Stimulated activated CD4-positive, alpha-beta T cell treated with anti-CD3 and anti-CD28 coated beads, Interleukin-15, amount 100 ng/mL, for 24 hours (primary cell): ENCODE results near the gene ZMYND8.
A peak's percentile ranks its signal among the peaks of the same experiment; 100 is the strongest.
"Not testable (repeated sequence)": the region's sequence is repeated elsewhere in the genome, so short reads cannot be mapped to it uniquely, and the experiment has no call there.

Experiments used
- DNase-seq: peaks from one replicate; pipeline ENCODE4 v3.0.0-alpha.2; 2020

Gene ZMYND8

DNA sequence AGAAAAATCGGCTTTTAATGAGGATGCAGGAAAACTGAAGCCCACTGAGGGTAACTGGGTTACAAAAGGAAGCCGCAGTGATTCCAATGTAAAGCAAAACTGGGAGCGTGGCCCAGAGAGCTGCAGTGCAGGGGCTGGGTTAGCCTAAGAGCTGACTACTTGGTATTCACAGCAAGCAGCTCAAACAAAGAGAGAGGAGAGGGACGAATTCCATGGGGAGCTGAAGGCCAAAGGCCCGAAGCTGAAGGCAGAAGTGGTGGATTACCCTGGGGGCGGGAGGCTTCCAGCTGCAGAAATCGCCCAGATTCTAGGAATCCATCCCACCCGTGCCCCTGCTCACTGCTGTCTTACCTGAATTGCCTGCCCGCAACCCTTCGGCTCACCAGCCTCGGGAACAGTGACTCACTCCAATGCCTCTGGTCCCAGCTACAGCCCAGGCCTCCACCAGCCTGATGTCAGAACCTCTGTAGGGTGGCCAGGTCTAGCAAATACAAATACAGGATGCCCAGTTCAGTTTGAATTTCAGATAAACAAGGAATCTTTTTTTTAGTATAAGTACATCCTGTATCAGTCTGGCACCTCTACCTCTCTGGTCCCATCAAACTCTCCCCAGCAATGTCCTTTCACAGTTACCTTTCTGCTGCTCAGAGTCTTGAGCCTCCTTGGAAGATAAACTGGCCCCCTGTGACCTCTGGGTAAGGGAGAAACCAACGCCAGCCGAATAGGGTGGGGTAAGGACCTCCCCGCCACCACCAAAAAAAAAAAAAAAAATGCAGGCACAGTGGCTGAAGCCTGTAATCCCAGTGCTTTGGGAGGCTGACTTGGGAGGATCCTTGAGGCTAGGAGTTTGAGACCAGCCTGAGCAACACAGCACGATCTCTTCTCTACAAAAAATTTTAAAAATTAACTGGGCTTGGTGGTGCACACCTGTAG lies 14.6 kb upstream of the ZMYND8 start:
- DNase-seq = no peak

DNA sequence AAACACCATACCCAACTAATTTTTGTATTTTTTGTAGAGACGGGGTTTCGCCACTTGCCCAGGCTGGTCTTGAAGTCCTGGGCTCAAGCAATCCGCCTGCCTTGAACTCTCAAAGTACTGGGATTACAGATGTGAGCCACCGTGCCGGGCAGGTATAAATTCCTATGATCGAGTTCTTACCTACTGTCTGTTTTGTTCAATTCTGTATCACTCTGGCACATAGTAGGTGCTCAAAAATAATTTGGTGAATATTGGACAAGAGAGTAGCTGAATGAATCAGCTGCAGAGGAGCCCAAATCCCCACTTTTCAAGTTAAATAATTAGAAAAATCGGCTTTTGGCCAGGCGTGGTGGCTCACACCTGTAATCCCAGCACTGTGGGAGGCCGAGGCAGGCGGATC lies 13.7 kb upstream of the ZMYND8 start:
- no peak for DNase-seq

DNA sequence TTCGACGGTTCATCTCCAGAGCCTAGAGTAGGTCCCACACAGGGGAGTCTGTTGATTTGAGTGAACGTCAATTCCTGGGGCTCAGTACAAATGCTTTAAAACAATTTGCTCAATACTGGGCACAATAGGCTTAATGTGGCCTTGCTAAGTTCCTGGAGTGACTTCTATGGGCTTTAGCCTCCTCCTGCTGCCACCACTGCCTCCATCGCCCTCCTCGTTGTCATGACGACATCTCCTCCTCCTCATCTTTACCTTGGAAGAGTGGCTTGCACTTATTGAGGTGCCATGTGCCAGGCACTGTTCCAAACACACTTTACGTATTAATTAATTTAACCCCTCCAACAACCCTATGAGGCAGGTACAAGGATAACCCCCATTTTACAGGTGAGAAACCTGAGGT lies 11.8 kb upstream of the ZMYND8 start:
- no peak for DNase-seq

DNA sequence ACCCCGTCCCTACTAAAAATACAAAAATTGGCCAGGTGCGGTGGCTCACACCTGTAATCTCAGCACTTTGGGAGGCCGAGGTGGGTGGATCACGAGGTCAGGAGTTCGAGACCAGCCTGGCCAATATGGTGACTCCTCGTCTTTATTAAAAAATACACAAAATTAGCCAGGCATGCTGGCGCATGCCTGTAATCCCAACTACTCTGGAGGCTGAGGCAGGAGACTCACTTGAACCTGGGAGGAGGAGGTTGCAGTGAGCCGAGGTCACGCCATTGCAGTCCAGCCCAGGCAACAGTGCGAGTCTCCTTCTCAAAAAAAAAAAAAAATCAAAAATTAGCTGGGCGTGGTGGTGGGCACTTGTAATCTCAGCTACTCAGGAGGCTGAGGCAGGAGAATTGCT lies 9.8 kb upstream of the ZMYND8 start:
- DNase-seq = not testable (repeated sequence)

DNA sequence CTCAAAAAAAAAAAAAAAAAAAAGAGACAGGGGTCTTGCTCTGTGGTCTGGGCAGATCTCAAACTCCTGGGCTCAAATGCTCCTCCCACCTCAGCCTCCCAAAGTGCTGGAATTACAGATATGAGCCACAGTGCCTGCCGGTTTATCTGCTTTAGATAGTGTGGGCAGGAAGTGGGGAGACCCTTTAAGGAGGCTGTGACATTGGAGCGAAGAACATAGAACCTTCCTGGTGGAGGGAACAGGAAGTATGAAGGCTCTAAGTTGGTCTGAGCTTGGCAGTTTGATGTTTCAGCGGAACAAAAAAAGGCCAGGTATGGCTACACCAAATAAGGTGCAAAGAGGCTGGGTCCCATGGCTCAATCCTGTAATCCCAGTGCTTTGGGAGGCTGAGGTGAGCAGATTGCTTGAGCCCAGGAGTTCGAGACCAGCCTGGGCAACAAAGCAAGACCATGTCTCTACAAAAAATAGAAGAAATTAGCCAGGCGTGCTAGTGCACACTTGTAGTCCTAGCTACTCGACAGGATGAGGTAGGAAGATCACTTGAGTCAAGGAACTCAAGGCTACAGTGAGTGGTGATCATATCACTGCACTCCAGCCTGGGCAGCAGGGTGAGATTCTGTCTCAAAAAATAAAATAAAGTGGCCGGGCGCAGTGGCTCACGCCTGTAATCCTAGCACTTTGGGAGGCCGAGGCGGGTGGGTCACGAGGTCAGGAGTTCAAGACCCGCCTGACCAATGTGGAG lies 8.7 kb upstream of the ZMYND8 start:
- no peak for DNase-seq

DNA sequence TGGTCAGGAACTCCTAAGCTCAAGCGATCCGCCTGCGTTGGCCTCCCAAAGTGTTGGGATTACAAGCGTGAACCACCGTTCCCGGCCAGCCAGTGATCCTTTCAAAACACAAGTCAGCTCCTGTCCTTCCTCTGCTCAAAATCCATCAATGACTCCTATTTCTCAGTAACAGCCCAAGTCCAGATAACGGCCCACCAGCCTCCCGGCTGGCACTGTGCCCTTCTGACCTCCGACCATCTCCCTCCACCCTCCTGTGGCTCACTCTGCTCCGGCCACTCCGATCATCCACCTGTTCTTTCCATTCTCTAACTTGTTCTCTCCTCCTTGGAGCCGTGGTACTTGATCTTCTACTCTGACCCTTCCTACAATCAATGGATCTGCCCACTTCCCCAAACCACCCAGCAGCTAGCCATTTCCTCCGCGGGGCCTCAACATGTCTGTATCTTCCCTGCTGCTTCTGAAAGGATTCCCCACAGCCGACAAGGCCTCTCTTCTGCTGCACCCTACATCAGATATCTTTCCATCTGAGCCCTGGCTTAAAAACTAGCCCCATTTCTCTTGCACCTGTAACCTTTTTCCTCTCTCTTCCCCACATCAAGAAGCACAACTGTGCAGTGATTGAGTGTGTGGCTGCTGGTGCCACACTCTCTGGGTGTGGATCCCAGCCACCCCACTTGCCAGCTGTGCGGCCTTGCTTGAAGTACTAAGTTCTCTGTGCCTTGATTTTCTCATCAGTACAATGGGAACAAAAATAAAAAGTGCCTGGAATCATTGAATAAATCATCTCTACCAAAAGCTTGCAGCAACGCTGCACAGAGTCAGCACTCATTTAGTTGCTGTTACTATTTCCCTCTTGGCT lies 6.1 kb upstream of the ZMYND8 start:
- DNase-seq = no peak

DNA sequence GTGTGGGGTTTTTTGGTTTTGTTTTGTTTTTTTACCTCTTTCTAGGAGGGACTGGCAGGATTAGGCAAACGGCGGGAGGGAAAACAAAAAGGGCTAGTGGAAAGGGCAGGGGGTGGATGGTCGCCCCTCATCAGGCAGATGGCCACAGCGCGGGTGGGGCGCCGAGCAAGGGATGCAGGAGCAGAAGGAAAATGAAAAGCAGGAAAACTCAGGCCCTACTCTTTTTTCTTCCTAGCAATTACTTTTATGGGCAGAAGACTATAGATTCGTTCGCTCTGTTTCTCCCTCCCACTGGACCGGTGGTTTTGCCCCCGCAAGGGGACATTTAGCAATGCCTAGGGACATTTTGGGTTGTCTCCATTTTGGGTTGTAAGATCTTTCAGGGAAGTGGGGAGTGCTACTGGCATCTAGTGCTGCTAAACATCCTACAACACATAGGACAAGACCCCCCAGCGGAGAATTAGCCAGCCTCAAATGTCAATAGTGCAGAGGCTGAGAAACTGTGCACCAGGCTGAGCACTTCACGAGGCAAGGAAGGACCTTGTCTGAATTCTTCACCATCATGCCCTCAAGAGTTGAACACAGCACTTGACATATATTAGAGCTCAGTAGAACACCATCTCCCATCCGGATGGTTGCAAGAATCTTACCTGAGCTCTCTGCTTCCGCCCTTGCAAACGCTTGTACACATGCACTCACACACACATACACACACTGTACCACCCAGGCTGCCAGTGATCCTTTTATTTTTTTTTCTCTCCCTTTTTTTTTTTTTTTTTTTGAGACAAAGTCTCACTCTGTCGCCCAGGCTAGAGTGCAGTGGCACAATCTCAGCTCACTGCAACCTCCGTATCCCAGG lies 4.8 kb upstream of the ZMYND8 start:
- DNase-seq = no peak

DNA sequence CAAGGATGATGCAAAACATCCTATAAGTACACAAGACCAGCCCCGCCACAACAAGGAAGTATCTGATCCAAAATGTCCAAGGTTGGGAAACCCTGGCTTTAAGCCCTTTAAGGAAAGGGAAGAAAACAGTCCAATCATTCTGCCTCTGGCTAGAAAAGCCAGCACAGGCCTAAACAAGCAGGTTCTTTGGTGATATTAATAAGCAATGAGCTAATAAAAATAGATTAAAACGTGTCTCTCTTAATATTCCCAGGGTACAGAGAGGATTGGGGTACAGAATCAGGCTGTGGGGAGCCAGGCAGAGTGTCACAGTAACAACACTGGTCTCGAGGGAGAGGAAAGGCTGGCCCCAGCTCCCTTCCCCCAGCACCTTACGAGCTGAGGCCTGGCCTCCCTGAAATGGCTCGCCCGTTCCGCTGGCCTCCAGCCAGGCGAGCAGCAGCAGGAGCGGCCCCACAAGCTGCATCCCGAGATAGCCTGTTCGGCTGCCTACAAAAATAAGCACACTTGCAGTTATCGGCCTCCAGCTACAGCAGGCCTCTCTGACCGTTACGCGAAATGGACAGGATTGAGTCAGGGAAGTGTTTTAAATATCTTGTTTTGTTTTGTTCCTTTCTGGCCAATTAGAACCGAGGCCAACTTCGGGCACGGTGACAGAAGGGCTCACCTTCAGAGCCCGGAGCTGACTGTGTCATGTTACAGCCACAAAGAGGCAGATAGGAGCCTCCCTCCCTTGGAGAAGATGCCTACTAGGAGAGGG lies 4.0 kb upstream of the ZMYND8 start:
- DNase-seq = no peak

DNA sequence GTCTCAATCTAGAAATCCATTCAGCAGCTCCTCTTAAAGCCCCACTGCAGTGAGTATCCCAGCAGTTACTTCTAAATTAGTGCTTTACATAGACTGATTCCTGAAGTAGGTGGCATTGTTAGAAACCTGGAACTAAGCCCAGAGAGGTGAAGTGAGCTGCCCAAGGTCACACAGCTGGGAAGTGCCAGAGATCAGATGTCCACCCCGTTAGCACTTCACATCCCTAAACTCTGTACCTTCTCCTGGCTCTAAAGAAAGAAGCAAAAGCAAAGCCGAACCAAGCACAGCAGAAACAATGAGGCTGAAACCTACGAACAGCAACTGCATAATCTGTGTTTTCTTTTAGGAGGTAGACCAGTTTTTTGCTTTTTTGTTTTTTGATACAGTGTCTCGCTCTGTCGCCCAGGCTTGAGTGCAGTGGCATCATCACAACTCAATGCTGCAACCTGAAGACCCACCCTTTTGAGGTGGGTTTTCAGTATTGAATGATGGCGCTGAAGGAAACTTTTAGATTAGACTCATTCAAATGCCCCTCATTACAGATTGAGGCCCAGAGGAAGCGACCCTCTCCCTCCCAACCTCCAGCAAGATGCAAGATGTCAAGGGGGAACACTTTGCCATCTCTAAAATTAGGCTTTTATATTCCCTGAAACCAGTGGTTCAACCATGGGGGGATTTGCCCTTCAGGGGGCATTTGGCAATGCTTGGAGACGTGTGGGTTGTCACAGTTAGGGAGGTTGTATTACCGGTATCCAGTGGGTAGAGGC lies 3.2 kb upstream of the ZMYND8 start:
- no peak for DNase-seq

DNA sequence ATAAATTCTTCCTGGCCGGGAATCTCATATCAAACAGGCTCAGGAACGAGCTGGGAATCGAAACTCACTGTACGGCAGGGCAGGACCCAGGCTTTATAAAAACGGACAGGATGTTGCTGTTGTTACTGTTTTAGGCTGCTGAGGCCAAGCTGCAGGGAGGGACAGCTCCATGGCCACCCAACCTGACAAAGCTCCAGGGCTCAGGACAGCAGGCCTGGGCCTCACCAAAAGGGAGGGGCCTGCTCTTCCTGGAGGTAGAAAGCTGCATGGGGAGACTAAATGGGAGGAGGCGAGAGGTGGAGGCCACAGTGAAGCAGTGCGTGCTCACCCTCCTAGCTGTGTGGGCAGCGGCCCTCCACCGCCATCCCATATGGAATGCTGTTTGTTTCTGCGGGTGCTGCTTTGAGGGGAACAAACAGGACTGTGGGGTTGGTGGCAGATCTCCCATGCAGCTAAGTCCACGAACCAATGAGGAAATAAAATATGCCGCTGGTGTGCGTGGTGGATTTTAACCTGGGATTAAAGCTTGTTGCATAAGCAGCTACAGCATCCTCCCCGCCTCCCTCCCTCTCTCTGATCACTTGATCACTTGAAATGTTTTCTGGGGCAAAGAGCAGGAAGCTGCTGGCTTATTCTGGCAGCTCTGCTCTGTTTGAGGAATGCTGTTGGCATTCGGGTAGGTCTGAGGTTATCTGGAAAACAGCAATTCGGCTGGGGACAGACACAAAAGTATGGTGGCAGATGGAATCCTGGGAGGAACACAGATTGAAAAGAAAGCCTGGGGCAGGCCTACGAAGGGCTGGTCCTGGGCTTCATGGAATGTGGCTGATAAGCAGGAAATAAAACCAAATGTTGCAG lies 2.4 kb upstream of the ZMYND8 start:
- peak; percentile 14 for DNase-seq

DNA sequence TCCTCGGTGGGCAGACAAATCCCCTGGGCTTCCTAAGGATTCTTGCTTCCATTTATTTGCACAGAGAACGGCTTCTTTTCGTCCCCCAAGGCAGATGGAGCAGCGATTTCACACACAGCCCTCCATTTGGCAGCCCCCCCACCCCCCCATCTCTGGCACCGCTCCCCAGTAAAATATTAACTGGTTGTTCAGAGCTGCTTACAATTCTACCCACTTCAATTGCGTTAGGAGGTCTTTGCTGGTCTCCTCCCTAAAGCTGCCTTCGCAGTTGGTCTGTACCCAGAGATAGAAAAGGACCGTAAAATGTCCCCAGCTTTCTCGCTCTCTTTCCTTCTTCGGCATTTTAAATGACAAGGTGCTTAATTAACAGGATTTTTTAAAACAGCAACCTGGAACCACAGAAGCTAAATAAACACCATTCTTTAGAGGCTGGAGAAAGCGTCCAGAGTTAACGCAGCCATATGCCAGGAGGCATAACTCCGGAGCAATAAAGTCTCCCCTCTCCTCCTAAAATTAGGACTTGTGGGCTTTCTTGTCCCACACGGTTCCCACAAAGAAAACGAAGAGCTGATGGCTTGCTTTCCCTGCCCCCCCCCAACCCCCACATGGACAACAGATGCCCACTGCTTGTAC lies 1.7 kb upstream of the ZMYND8 start:
- DNase-seq = no peak

DNA sequence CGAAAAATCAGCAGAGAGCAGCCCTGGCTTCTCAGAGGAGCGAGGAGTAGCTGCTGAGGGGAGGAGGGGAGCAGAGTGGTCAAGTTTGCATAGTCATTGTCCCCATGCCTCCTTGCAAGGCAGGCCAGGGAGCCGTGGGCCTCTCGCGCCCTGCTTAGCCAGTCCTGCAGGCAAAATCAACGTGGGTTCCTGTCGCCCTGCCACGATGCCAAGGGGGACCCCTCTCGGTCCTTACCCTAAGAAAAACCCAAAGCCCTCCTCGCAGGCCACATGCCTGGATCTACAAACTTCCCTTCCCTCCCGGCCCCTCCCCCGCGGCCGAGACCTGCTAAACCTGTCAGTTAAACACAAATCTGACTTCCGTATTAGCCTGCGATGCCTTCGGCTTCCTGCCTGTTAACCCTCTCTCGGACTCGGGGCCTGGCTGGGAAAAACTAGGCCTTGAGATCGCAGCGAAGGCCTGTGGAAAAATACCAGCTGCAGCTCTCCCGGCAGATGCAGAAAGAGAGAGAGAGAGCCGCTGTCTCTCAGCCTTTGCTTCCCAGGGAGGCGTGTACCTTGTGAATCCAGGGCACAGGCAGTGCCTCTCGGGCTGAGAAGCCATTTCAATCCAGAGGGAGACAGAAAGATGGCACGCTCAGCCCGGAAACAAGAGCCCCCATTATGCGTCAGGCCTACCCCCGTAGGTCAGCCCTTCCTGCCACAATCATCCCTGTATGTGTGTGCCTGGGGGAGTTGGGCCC lies 968 bp upstream of the ZMYND8 start:
- peak; percentile 82 for DNase-seq

DNA sequence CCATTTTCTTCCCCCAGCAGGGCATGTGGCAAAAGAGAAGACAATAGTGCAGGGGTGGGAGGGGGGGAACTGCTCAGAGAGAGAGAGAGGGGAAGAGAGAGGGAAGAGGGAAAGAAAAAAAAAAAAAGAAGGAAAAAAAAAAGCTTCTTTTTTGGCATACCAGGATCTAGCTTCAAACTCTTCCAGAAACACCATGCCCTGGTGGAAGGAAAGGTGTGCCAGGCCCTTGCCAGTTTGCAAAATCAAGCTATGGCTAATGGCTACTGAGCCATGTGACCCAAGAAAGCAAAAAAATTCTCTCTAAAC lies 326 bp downstream of the ZMYND8 start:
- no peak for DNase-seq

DNA sequence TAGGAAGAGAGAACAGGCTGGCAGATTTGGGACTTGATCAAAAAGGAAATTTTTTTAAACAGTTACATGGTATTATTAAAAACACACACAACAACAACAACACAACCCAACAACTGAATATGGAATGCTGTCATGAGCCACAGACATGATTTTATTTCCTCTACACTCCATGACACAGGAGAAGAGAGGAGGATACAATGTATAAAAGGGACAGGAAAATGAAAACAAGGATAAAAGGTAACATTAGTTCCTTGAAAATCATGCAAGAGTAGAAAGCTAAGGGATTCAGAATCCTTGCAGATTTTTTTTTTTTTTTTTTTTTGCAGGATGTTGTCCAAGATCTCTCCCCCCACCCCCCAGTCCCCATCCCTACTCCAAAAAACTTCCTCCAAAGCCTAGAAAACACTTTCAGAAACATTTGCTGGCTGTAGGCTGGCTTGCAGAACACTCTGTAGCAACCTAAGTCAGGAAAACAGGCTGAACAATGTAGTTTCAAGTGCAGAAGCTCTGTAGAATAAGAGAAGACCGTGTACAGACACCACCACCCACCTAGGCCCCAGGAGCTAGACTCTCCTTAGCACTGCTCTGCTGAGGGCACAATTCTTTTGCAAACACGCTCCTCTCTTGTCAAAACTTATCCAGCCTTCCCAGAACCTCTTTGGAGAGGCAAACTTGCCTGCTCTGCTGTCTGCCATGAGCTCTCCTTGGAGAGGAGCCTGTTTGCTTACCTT lies 845 bp downstream of the ZMYND8 start:
- peak; percentile 23 for DNase-seq

DNA sequence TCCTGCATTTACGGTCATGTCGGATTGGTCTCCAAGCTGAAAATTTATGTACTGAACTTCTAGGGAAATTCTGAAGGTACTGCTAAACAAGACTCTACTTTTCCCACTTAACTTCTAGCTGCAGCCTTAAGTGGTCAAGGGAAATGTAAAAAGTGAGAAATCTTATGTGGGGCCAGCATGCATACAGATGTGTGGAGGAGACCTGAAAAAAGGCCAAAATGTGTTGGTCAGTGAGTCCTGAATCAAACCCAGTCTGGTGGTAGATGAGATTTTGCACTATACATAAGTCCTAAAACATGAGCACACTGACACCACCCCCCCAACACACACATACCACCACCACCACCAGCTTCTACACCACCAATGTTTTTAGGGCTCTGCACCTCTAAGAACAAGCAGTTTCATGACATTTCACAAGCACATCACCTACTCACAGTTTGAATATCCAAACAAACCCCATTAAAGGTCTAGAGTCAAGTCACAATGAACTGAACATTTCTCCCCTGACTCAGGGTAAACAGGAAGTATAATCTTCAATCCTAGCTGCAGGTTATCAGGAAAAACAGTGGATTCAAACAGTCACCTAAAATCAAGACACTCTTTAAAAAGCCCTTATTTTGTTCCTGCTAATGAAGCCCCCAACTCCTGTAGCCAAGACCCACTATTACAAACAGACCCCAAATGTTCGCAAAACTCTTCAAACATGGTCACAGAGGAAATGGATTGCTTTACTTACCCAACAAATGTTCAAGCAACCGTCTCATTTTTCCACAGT lies 1.6 kb downstream of the ZMYND8 start:
- no peak for DNase-seq

DNA sequence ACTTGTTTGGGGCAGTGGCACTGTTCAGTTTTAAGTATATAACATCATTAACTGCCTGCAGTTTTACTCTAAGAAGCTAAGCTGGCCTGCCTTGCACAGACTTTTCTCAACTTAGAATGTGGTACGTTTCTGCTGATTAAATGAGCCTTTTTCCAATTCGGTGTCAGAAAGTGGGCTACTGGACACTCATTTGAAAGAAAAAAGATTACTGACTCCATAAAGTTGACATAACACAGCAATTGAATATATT lies 2.1 kb downstream of the ZMYND8 start:
- no peak for DNase-seq

DNA sequence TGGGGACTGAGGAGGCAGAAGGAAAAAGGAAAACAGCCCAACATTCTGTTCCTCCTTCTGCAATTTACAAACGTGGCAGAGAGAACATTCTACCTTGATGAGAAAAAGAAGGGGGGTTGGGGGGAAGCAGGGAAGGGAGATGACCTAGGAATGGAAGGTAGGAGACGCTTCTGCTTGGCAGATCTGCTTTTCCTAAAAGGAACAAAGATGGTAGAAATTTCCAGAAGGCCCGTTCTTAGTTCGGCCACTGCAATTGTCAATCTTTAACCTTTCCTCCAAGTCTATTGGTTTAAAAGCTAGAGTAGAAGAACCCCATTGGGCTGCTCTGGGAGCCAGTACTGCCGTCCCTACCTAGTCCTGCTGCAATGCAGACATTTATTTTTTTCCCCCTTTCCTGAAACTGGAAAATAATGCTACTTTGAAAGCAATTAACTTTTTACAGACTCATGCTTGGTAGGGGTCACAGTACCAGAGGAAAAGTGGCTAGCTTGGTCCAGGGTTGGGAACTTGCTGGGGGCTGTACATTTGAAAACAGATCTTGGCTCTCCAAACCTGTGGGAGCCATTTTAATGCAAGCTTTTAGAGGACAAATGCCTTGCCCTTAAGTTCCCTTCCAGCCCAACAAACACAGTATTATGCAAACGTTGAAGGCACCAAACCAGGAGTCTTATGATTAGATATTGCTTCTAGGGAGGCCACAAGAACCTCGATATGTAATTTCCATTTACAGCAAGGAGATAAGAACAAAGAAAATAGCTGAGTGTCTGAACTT lies 2.6 kb downstream of the ZMYND8 start:
- no peak for DNase-seq
